Measurements from ENCODE around the gene DENND2D. TPM values are rescaled to one million over a fixed set of nuclear protein-coding genes. Genes with fewer than 3 reads are reported as not detected.
"Not testable (repeated sequence)": the region's sequence is repeated elsewhere in the genome, so short reads cannot be mapped to it uniquely, and the experiment has no call there.

DENND2D gene
- polyA plus RNA-seq, 5 donors = 17.0 to 29.0 (median 25.5) TPM

GRCh38 chr1:111222308-111223125, 22.1 kb upstream of the DENND2D start:
- peak in 1 of 2 donors; percentile 29 for DNase-seq

GRCh38 chr1:111221633-111222291, 21.3 kb upstream of the DENND2D start:
- no peak for DNase-seq

DNA sequence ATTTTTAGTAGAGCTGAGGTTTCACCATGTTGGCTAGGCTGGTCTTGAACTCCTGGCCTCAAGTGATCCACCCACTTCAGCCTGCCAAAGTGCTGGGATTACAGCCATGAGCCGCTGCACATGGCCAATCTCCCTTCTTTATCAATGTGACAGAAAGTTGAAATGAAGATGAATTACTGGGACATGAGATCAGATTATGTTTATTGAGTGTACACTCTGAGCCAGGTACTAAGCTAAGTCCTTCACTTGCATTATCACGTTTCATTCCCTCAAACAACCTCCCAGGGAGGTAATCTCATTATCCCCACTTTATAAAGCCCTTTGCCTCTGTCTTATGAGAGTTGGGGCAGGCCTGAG, 20.8 kb upstream of the DENND2D start:
- no peak for DNase-seq

DNA sequence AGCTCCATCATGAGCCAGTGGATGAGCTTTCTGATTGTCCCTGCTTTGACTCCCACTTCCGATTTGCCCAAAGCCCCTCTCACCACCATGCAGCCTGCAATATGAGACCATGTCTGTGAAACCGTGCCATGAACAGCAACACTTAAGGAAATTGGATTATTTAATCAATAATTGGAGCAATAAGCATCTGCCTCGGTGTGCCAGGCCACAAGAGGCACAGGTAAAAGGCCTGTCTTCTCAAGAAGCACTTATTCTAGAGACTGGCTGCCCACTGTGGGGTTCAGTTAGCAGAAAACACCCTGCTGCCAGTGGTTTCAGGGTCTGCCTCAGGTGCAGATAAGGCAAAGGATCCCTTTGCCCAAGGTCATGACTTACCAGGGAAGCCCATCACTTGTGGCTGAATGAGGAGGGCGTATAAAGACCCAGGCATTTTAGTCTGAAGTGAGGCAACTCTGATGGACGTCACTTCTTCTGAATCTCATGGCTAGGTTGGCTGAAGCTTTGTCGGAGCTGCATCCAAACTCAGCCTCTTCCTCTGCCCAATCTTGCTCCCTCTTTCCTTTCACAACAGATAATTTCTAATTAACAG, 19.9 kb upstream of the DENND2D start:
- no peak for DNase-seq

DNA sequence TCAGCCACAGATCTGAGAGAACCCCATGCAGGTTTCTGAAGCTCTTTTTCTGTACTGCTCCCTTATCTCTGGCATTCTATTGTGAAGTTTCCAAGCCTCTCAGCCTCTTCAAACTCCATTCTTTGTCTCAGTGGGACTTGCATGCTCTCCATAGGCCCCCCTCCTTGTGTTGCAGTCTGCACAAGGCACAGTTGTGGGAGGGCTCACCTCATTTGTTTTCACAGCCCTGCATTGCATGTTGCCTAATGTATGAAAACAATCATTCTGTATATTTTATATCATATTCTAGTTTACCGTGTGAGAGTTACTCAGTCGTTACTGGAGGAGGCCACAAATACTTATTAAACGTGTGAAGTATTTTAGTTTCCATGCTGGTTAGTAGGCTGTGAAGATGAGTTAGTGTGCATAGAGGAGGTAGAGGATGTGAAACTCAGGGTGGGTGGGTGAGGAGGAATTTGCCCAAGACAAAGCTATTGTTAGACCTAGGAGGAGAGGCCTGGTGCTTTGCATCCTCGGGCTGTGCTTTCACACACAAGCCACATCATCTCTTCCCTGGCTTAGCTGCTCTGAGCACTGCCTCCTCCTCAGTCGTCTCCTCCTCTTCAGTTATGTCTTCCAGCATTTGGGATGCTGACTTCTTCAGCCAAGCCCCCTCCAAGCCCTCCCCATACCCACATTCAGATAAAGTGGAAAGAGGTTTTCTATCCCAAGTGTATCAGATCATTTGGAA, 19.3 kb upstream of the DENND2D start:
- DNase-seq = no peak

- DNase-seq = no peak
Measured at GRCh38 chr1:111218701-111219556, 18.5 kb upstream of the DENND2D start.

- no peak for DNase-seq
Measured at GRCh38 chr1:111217183-111217910, 16.9 kb upstream of the DENND2D start.

- DNase-seq = no peak
Measured at GRCh38 chr1:111216751-111217150, 16.3 kb upstream of the DENND2D start.

- DNase-seq = not testable (repeated sequence)
Measured at GRCh38 chr1:111215285-111215684, 14.8 kb upstream of the DENND2D start.

- no peak for DNase-seq
Measured at GRCh38 chr1:111214884-111215283, 14.4 kb upstream of the DENND2D start.

- no peak for DNase-seq
Measured at GRCh38 chr1:111214074-111214801, 13.8 kb upstream of the DENND2D start.

DNA sequence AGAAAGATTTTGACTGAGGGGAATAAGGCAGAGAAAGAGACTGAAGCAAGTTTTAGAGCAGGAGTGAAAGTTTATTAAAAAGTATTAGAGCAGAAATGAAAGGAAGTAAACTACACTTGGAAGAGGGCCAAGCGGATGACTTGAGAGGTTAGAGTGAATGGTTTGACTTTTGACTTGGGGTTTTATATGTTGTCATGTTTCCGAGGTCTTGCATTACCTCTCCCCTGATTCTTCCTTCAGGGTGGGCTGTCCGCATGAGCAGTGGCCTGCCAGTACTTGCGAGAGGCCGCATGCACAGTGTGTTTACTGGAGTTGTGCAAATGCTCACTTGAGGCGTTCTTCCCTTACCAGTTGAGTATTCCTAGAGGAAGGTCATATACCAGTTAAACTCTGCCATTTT, 13.0 kb upstream of the DENND2D start:
- no peak for DNase-seq

DNA sequence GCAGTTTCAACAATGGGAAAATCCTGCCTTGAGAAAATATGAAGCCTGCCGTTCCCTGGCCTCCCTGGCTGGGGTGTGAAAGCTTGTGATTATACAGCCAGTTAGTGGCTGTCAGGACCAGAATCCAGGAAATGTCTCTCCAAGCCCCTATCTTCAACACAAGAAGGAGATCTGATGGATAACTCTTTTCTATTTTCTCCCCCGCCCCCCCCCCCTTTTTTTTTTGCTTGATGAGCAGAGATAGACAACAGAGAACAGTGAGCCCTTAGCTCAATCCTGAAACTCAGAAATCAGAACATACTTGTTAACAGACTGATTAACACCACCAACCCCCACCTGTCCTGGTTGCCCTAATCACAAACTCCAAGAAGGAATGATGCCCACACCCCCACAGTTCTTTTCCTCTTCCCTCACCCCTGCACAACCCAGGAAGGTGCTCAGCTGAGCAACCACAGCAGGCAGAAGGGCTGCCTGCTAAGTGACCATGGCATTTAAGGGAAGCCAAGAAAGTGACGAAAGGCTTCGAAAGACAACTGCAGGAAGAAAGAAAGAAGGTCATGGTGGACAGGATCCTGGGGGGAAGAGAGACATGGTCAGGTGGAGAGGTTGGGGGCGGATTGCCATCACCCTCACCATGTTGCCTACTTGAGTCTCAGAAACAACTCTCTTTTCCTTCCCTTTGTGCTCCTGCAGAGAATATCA, 12.3 kb upstream of the DENND2D start:
- DNase-seq = no peak

- no peak for DNase-seq
Measured at GRCh38 chr1:111211921-111212320, 11.5 kb upstream of the DENND2D start.

DNA sequence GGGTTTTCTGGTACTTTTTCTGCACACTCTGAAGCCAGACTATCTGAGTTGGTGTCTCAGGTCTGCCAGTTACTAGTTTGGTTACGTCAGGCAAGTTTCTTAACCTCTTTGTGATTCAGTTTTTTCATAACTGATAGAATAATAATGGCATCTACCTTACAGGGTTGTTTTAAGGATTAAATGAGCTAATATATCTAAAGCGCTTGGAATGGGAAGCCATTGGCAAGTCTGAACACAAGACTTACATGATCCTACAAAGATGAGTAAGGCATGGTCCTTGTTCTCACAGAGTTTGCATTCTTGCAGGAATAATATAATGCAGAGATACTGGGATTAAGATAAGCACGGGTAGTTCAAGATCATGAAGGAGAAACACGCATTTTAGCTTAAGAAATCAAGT, 9.2 kb upstream of the DENND2D start:
- DNase-seq = no peak

DNA sequence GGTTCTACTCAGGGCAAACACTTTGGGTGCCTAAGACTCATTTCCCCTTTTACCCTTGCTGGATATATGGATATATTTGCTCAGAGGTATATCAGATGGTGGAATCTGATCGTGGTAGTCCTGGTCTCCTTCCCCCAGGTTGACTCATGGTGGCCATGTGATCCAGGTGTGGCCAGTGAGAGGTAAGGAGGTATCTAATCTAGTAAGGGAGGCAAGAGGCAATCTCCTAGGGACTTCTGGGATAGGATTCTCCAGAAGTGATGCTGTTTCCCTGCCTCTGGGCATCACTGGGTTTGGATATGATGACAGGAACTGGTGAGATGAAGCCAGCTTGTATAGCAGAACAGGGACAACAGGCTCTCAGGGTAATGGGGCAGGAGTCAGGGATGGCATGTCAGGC, 8.5 kb upstream of the DENND2D start:
- no peak for DNase-seq

- no peak for DNase-seq
Measured at GRCh38 chr1:111205714-111206050, 5.2 kb upstream of the DENND2D start.

DNA sequence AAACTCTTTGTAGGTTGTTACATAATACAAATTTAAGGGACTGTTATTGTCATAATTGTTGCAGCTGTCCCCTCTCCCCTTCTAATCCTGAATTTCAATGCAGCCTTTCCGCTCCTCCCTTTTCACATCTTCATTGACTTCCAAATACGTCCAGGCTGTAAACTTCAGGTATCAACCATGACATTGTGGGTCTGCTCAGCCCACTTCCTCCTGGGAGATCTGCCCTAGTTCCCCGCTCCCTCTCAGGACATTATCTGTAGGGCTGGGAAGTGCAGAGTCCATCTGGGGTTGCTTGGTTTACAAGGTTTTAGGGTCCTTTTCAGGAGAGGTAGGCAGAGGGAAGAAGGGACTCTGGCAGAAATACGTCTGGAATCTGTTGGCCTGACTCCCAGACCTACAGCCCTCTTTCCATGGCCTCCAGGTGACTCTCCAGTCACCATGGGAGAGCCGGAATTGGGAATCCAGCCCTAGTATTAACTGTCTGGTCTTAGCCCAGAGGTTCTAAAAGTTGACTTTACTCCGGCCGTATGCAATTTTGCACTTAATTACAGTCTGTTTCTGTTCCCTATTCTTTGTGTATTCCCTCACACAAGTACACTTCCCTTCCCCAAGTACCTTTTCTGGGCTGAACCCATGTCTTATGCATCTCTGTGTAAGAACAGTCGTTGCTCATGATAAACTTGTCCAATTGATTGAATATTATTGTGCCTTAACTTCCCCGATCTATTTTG, 4.7 kb upstream of the DENND2D start:
- no peak for DNase-seq

Data from right lung (tissue), 5 donors.